Measurements from ENCODE around the gene AWAT2.

DNA sequence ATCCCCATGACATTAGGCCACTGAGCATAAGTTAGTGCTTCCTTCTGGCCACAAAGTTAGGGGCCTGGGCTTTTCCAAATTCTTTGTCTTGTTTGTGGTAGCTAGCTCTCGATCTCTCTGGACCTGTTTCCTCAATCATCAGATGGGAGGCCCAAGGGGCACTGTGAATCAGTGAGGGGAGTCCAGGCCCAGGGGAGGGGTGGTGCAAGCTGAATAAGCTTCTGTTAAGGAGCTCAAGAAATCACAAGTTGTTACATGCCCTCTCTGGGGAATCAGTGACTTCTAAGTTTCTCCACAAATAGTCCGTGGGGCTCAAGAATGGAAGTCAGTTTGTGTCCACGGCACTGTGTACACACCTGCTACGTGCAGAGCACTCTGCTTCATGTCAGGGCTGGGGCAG, 15.1 kb downstream of the AWAT2 start:
- TF ChIP-seq ZNF8 (CRISPR knock-in tag; IDR thresholded peaks at IDR 0.05) (no peak), ZFP30 (CRISPR knock-in tag; IDR thresholded peaks at IDR 0.05) (no peak), PPARA (CRISPR knock-in tag; IDR thresholded peaks at IDR 0.05; ENCODE audit: borderline replicate concordance) (no peak), RARB (CRISPR knock-in tag; IDR thresholded peaks at IDR 0.05) (no peak), ZNF565 (CRISPR knock-in tag; conservative IDR thresholded peaks at IDR 0.05; ENCODE audit: low read depth) (no peak), GLIS3 (CRISPR knock-in tag; IDR thresholded peaks at IDR 0.05) (no peak), ARNTL (CRISPR knock-in tag; IDR thresholded peaks at IDR 0.05; ENCODE audit: borderline replicate concordance, low read depth) (no peak), ZNF70 (CRISPR knock-in tag; IDR thresholded peaks at IDR 0.05) (no peak), OSR1 (CRISPR knock-in tag; IDR thresholded peaks at IDR 0.05) (no peak), ZFP3 (CRISPR knock-in tag; IDR thresholded peaks at IDR 0.05) (no peak)
- TF ChIP-seq, protein P1, sequence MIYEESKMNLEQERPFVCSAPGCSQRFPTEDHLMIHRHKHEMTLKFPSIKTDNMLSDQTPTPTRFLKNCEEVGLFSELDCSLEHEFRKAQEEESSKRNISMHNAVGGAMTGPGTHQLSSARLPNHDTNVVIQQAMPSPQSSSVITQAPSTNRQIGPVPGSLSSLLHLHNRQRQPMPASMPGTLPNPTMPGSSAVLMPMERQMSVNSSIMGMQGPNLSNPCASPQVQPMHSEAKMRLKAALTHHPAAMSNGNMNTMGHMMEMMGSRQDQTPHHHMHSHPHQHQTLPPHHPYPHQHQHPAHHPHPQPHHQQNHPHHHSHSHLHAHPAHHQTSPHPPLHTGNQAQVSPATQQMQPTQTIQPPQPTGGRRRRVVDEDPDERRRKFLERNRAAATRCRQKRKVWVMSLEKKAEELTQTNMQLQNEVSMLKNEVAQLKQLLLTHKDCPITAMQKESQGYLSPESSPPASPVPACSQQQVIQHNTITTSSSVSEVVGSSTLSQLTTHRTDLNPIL (CRISPR knock-in tag; IDR thresholded peaks at IDR 0.05; ENCODE audit: low read depth), result no peak
- TF ChIP-seq, protein P2, sequence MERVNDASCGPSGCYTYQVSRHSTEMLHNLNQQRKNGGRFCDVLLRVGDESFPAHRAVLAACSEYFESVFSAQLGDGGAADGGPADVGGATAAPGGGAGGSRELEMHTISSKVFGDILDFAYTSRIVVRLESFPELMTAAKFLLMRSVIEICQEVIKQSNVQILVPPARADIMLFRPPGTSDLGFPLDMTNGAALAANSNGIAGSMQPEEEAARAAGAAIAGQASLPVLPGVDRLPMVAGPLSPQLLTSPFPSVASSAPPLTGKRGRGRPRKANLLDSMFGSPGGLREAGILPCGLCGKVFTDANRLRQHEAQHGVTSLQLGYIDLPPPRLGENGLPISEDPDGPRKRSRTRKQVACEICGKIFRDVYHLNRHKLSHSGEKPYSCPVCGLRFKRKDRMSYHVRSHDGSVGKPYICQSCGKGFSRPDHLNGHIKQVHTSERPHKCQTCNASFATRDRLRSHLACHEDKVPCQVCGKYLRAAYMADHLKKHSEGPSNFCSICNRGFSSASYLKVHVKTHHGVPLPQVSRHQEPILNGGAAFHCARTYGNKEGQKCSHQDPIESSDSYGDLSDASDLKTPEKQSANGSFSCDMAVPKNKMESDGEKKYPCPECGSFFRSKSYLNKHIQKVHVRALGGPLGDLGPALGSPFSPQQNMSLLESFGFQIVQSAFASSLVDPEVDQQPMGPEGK (CRISPR knock-in tag; IDR thresholded peaks at IDR 0.05; ENCODE audit: borderline replicate concordance), result no peak
